Panc1 (cell line): ENCODE data around the gene NEURL4. TPM values are rescaled to one million over a fixed set of nuclear protein-coding genes. Genes with fewer than 3 reads are reported as not detected.

Source experiments
- ATAC-seq: fragments of 200-7000 bp; cut with Tn5 transposase; 2 replicates; pipeline ENCODE4 v1.9.1; 2020; ENCODE audit warnings: mild to moderate bottlenecking, moderate library complexity
- BruUV-seq: library from RNA; stranded (reverse); fragments of 400-500 nt; replicated peaks from 2 replicates; lab custom pipeline; 2021; lab: Mats Ljungman, UMichigan
- CTCF ChIA-PET: fragments of 300-600 bp; sonication (Branson Sonifier 250); formaldehyde crosslinking; loops from one replicate; lab custom pipeline; 2022; ENCODE audit warnings: antibody characterized with exemption; lab: Charles Lee
- POLR2A ChIA-PET: fragments of 300-600 bp; sonication (Branson Sonifier 250); formaldehyde crosslinking; loops from one replicate; lab custom pipeline; 2022; ENCODE audit warnings: antibody characterized with exemption; lab: Charles Lee
- DNase-seq: peaks from one replicate; pipeline ENCODE4 v3.0.0-alpha.2; 2010; ENCODE audit warnings: low read depth, low spot score
- H3K27ac ChIP-seq: 2 replicates; pipeline ENCODE4 v1.5.1; 2011; ENCODE audit warnings: mild to moderate bottlenecking, low read length, inconsistent platforms
- H3K27me3 ChIP-seq: fragments of 200-500 bp; sonication (Bioruptor generic); 2 replicates; pipeline ENCODE4 v1.6.0; 2014; ENCODE audit warnings: low read length, inconsistent platforms; ENCODE audit not compliant: control insufficient read depth, insufficient read depth
- H3K36me3 ChIP-seq: fragments of 200-500 bp; sonication (Bioruptor generic); 2 replicates; pipeline ENCODE4 v1.5.1; 2014; ENCODE audit warnings: inconsistent platforms, mild to moderate bottlenecking, low read length, moderate library complexity; ENCODE audit not compliant: control insufficient read depth, insufficient read depth
- H3K4me1 ChIP-seq: 2 replicates; pipeline ENCODE4 v1.5.1; 2011; ENCODE audit warnings: inconsistent platforms, mild to moderate bottlenecking, low read length, moderate library complexity; ENCODE audit not compliant: control insufficient read depth, insufficient read depth
- H3K4me3 ChIP-seq, 2 experiments: 2 replicates each; pipeline ENCODE4 v1.5.1; 2011 to 2012; ENCODE audit warnings: low read depth in 2 of 2, low read length in 2 of 2, mild to moderate bottlenecking in 2 of 2, inconsistent platforms in 1 of 2, moderate library complexity in 1 of 2
- H3K9me3 ChIP-seq: fragments of 200-500 bp; sonication (Bioruptor generic); 2 replicates; pipeline ENCODE4 v1.5.1; 2014; ENCODE audit warnings: low read depth, mild to moderate bottlenecking, inconsistent platforms, low read length, moderate library complexity; ENCODE audit not compliant: control insufficient read depth, insufficient read depth
- POLR2AphosphoS5 ChIP-seq: IDR thresholded peaks from 2 replicates; pipeline ENCODE4 v1.6.1; 2012; ENCODE audit warnings: mild to moderate bottlenecking, low read depth, low read length, moderate library complexity
- SIN3A ChIP-seq: IDR thresholded peaks from 2 replicates; pipeline ENCODE4 v1.6.1; 2012; ENCODE audit warnings: low read depth, mild to moderate bottlenecking, low read length, moderate library complexity, borderline replicate concordance; ENCODE audit not compliant: insufficient read depth
- TCF7L2 ChIP-seq: IDR thresholded peaks from 2 replicates; pipeline ENCODE4 v1.6.1; 2011; ENCODE audit warnings: mild to moderate bottlenecking, low read depth, low read length, inconsistent platforms
- in situ Hi-C: cut with HindIII; loops from 2 replicates; pipeline ENCODE4 v1.10.0; 2016; ENCODE audit warnings: low sequenced_read_pairs, low pct_unique_long_range_greater_than_20kb
- intact Hi-C: fragments of 100-400 bp; cut with micrococcal nuclease; formaldehyde crosslinking; loops from one replicate; pipeline ENCODE4 v1.10.0; 2022; ENCODE audit not compliant: unreplicated experiment
- total RNA-seq: library from RNA; stranded (reverse); gene quantifications from one replicate; pipeline ENCODE4 v1.2.1, GENCODE V29; 2021; ENCODE audit not compliant: unreplicated experiment
- TF ChIP-seq, protein P1 (sequence below), 2 experiments: IDR thresholded peaks; 2 replicates each; pipeline ENCODE4 v1.6.1; 2011 to 2012; ENCODE audit warnings: low read depth in 2 of 2, control low read depth in 1 of 2, low read length in 1 of 2, mild to moderate bottlenecking in 1 of 2, moderate library complexity in 1 of 2; ENCODE audit not compliant: insufficient read depth in 1 of 2
- TF ChIP-seq, protein P2 (sequence below): fragments of 450-650 bp; IDR thresholded peaks from 2 replicates; pipeline ENCODE4 v1.5.1; 2017; ENCODE audit warnings: mild to moderate bottlenecking

NEURL4 gene
- total RNA-seq, 1 experiment from 2014 or later = 58.9 TPM

- DNase-seq (no peak), ATAC-seq (no peak)
- ChIA-PET POLR2A (no interaction called here), CTCF (no interaction called here)
- Histone ChIP-seq H3K27ac (no peak overlapping the region), H3K4me1 (peaks cover 7% of the 10 kb centered on the region), H3K27me3 (no peaks in the 10 kb centered on the region), H3K4me3 (no peak overlapping the region), H3K36me3 (no peaks in the 10 kb centered on the region; the same call in 1 of the 2 replicates), H3K9me3 (no peaks in the 10 kb centered on the region)
- in situ Hi-C loops (no loop called here), intact Hi-C loops (no loop called here)
- TF ChIP-seq, protein P1, sequence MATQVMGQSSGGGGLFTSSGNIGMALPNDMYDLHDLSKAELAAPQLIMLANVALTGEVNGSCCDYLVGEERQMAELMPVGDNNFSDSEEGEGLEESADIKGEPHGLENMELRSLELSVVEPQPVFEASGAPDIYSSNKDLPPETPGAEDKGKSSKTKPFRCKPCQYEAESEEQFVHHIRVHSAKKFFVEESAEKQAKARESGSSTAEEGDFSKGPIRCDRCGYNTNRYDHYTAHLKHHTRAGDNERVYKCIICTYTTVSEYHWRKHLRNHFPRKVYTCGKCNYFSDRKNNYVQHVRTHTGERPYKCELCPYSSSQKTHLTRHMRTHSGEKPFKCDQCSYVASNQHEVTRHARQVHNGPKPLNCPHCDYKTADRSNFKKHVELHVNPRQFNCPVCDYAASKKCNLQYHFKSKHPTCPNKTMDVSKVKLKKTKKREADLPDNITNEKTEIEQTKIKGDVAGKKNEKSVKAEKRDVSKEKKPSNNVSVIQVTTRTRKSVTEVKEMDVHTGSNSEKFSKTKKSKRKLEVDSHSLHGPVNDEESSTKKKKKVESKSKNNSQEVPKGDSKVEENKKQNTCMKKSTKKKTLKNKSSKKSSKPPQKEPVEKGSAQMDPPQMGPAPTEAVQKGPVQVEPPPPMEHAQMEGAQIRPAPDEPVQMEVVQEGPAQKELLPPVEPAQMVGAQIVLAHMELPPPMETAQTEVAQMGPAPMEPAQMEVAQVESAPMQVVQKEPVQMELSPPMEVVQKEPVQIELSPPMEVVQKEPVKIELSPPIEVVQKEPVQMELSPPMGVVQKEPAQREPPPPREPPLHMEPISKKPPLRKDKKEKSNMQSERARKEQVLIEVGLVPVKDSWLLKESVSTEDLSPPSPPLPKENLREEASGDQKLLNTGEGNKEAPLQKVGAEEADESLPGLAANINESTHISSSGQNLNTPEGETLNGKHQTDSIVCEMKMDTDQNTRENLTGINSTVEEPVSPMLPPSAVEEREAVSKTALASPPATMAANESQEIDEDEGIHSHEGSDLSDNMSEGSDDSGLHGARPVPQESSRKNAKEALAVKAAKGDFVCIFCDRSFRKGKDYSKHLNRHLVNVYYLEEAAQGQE (IDR thresholded peaks at IDR 0.05; ENCODE audit: insufficient read depth in 1 of 2, low read depth in 2 of 2, low read length in 1 of 2) = no peak
- BruUV-seq = no TSS peak
Measured at GRCh38 chr17:7327056-7327455, 2.1 kb downstream of the NEURL4 start.

- H3K4me1 ChIP-seq = peaks cover 7% of the 10 kb centered on the region
- no peak overlapping the region for H3K4me3 ChIP-seq
- TF ChIP-seq TCF7L2 (no peak), SIN3A (no peak), POLR2AphosphoS5 (no peak)
- TF ChIP-seq, protein P2, sequence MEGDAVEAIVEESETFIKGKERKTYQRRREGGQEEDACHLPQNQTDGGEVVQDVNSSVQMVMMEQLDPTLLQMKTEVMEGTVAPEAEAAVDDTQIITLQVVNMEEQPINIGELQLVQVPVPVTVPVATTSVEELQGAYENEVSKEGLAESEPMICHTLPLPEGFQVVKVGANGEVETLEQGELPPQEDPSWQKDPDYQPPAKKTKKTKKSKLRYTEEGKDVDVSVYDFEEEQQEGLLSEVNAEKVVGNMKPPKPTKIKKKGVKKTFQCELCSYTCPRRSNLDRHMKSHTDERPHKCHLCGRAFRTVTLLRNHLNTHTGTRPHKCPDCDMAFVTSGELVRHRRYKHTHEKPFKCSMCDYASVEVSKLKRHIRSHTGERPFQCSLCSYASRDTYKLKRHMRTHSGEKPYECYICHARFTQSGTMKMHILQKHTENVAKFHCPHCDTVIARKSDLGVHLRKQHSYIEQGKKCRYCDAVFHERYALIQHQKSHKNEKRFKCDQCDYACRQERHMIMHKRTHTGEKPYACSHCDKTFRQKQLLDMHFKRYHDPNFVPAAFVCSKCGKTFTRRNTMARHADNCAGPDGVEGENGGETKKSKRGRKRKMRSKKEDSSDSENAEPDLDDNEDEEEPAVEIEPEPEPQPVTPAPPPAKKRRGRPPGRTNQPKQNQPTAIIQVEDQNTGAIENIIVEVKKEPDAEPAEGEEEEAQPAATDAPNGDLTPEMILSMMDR = no peak
- TF ChIP-seq, protein P1 (IDR thresholded peaks at IDR 0.05; ENCODE audit: insufficient read depth in 1 of 2, low read depth in 2 of 2, low read length in 1 of 2) = no peak
- CTCF ChIA-PET = no interaction called here
- H3K36me3 ChIP-seq = no peaks in the 10 kb centered on the region; the same call in 1 of the 2 replicates
- H3K9me3 ChIP-seq = no peaks in the 10 kb centered on the region
- ATAC-seq (no peak), DNase-seq (no peak)
- BruUV-seq = no TSS peak
- in situ Hi-C loops = no loop called here
- intact Hi-C loops = no loop called here
- no peak overlapping the region for H3K27ac ChIP-seq
- H3K27me3 ChIP-seq = no peaks in the 10 kb centered on the region
- POLR2A ChIA-PET = no interaction called here
Measured at GRCh38 chr17:7326186-7326585, 2.9 kb downstream of the NEURL4 start.
